SK-N-SH (cell line): ENCODE measurements around the gene DNAH3. TPM values are rescaled to one million over a fixed set of nuclear protein-coding genes. Genes with fewer than 3 reads are reported as not detected.

Experiments
- CTCF ChIA-PET: fragments of 300-600, 350-600 bp; formaldehyde crosslinking; extraction: SDS; loops from one replicate; lab custom pipeline; 2021; lab: Yijun Ruan, JAX
- POLR2A ChIA-PET: fragments of 350-600 bp; sonication (Branson Sonifier 250); formaldehyde crosslinking; extraction: SDS; loops from one replicate; lab custom pipeline; 2020; ENCODE audit warnings: antibody characterized with exemption, inconsistent platforms; lab: Yijun Ruan, JAX
- DNase-seq: peaks from one replicate; pipeline ENCODE4 v3.0.0; 2012
- H2AFZ ChIP-seq: fragments of 200-600 bp; sonication (generic); 2 replicates; pipeline ENCODE4 v1.8.1; 2016; ENCODE audit warnings: antibody characterized with exemption, mild to moderate bottlenecking, low read depth
- H3F3A ChIP-seq: fragments of 200-600 bp; sonication (generic); replicated peaks from 2 replicates; pipeline ENCODE3; 2016; ENCODE audit warnings: antibody characterized with exemption, mild to moderate bottlenecking; ENCODE audit not compliant: insufficient read depth
- H3K27ac ChIP-seq, 2 experiments: fragments of 200-500 bp in 1 of 2; fragments of 200-600 bp in 1 of 2; sonication (Bioruptor generic) in 1 of 2; sonication (generic), shearing (Covaris generic) in 1 of 2; 2 replicates each; pipeline versions ENCODE4 v1.5.1 to v1.6.1; 2014 to 2016; ENCODE audit warnings: low read depth in 2 of 2, inconsistent platforms in 1 of 2, low read length in 1 of 2, mild to moderate bottlenecking in 1 of 2, mixed read lengths in 1 of 2
- H3K27me3 ChIP-seq: fragments of 200-600 bp; sonication (generic), shearing (Covaris generic); 2 replicates; pipeline ENCODE4 v1.6.1; 2016; ENCODE audit warnings: mixed run types; ENCODE audit not compliant: insufficient read depth
- H3K36me3 ChIP-seq, 2 experiments: fragments of 200-500 bp in 1 of 2; fragments of 200-600 bp in 1 of 2; sonication (Bioruptor generic) in 1 of 2; sonication (generic) in 1 of 2; replicated peaks in 1 of 2; 2 replicates each; pipeline versions ENCODE3 to v1.5.1; 2014 to 2016; ENCODE audit warnings: low read length in 1 of 2, mild to moderate bottlenecking in 1 of 2; ENCODE audit not compliant: insufficient read depth in 2 of 2, control insufficient read depth in 1 of 2
- H3K4me1 ChIP-seq, 2 experiments: fragments of 200-500 bp in 1 of 2; fragments of 200-600 bp in 1 of 2; sonication (Bioruptor generic) in 1 of 2; sonication (generic), shearing (Covaris generic) in 1 of 2; 2 replicates each; pipeline versions ENCODE4 v1.5.1 to v1.6.1; 2014 to 2016; ENCODE audit warnings: low read depth in 1 of 2, low read length in 1 of 2, mixed run types in 1 of 2; ENCODE audit not compliant: insufficient read depth in 2 of 2, control insufficient read depth in 1 of 2
- H3K4me2 ChIP-seq: fragments of 200-600 bp; sonication (generic), shearing (Covaris generic); 2 replicates; pipeline ENCODE4 v1.6.1; 2017; ENCODE audit warnings: mixed run types
- H3K4me3 ChIP-seq, 2 experiments: fragments of 200-500 bp in 1 of 2; fragments of 200-600 bp in 1 of 2; sonication (Bioruptor generic) in 1 of 2; sonication (generic), shearing (Covaris generic) in 1 of 2; 2 replicates each; pipeline versions ENCODE4 v1.5.1 to v1.8.1; 2014 to 2016; ENCODE audit warnings: low read depth in 2 of 2, inconsistent platforms in 1 of 2, low read length in 1 of 2, mild to moderate bottlenecking in 1 of 2, mixed read lengths in 1 of 2, moderate library complexity in 1 of 2
- H3K79me2 ChIP-seq: fragments of 200-600 bp; sonication (generic); 2 replicates; pipeline ENCODE4 v1.8.1; 2017; ENCODE audit warnings: mild to moderate bottlenecking; ENCODE audit not compliant: insufficient read depth
- H3K9ac ChIP-seq: fragments of 200-600 bp; sonication (generic); 2 replicates; pipeline ENCODE4 v1.6.1; 2017; ENCODE audit warnings: mixed run types
- H3K9me2 ChIP-seq: fragments of 200-600 bp; sonication (generic); 2 replicates; pipeline ENCODE4 v1.6.1; 2017; ENCODE audit warnings: mixed run types
- H3K9me3 ChIP-seq: fragments of 200-600 bp; sonication (generic); 2 replicates; pipeline ENCODE4 v1.6.1; 2017; ENCODE audit warnings: mixed run types, mild to moderate bottlenecking, moderate library complexity
- H4K20me1 ChIP-seq: fragments of 200-600 bp; sonication (generic); 2 replicates; pipeline ENCODE4 v1.6.1; 2017; ENCODE audit warnings: mild to moderate bottlenecking, mixed run types; ENCODE audit not compliant: insufficient read depth
- CHD2 ChIP-seq: fragments of 150-350 bp; IDR thresholded peaks from 2 replicates; pipeline ENCODE4 v1.6.1; 2018; ENCODE audit warnings: low read length; ENCODE audit not compliant: partially characterized antibody
- EP300 ChIP-seq, 2 experiments: IDR thresholded peaks; 2 replicates each; pipeline versions ENCODE4 v1.4.0 to v1.6.1; 2012; ENCODE audit warnings: borderline replicate concordance in 1 of 2, low read depth in 1 of 2, low read length in 1 of 2
- EZH2phosphoT487 ChIP-seq: fragments of 200-600 bp; sonication (generic); IDR thresholded peaks from 2 replicates; pipeline ENCODE4 v1.6.1; 2017; ENCODE audit warnings: low read depth, mixed run types, mild to moderate bottlenecking, antibody characterized with exemption, moderate library complexity, borderline replicate concordance
- FOSL2 ChIP-seq: IDR thresholded peaks from 2 replicates; pipeline ENCODE4 v1.4.0; 2012; ENCODE audit warnings: low read depth, mild to moderate bottlenecking, moderate library complexity, borderline replicate concordance
- FOXM1 ChIP-seq: IDR thresholded peaks from 2 replicates; pipeline ENCODE4 v1.4.0; 2012; ENCODE audit warnings: low read depth, mild to moderate bottlenecking
- GABPA ChIP-seq: IDR thresholded peaks from 2 replicates; pipeline ENCODE4 v1.4.0; 2012; ENCODE audit warnings: low read depth, mild to moderate bottlenecking
- JUND ChIP-seq: IDR thresholded peaks from 2 replicates; pipeline ENCODE4 v1.4.0; 2012
- MAX ChIP-seq: IDR thresholded peaks from 2 replicates; pipeline ENCODE4 v1.4.0; 2012; ENCODE audit warnings: low read depth
- MXI1 ChIP-seq: IDR thresholded peaks from 2 replicates; pipeline ENCODE4 v1.6.1; 2012; ENCODE audit warnings: mild to moderate bottlenecking, low read depth, low read length, improper control_type of control experiment
- RCOR1 ChIP-seq: fragments of 150-350 bp; IDR thresholded peaks from 2 replicates; pipeline ENCODE4 v1.6.1; 2017; ENCODE audit warnings: antibody characterized with exemption, low read length
- REST ChIP-seq: IDR thresholded peaks from 2 replicates; pipeline ENCODE4 v1.6.1; 2012; ENCODE audit warnings: mild to moderate bottlenecking, low read depth, low read length, moderate library complexity
- RFX5 ChIP-seq: IDR thresholded peaks from 2 replicates; pipeline ENCODE4 v1.6.1; 2012; ENCODE audit warnings: mild to moderate bottlenecking, improper control_type of control experiment, low read length
- SMC3 ChIP-seq: IDR thresholded peaks from 2 replicates; pipeline ENCODE4 v1.6.1; 2012; ENCODE audit warnings: low read depth, low read length, improper control_type of control experiment
- TAF1 ChIP-seq: IDR thresholded peaks from 2 replicates; pipeline ENCODE4 v1.6.1; 2012; ENCODE audit warnings: low read depth, mild to moderate bottlenecking, low read length, moderate library complexity, borderline replicate concordance
- TCF12 ChIP-seq: IDR thresholded peaks from 2 replicates; pipeline ENCODE4 v1.4.0; 2012
- TEAD4 ChIP-seq: IDR thresholded peaks from 2 replicates; pipeline ENCODE4 v1.4.0; 2012; ENCODE audit warnings: mild to moderate bottlenecking, borderline replicate concordance; ENCODE audit not compliant: insufficient read depth
- USF2 ChIP-seq: fragments of 150-350 bp; IDR thresholded peaks from 2 replicates; pipeline ENCODE4 v1.6.1; 2017; ENCODE audit warnings: antibody characterized with exemption, low read length, low read depth, borderline replicate concordance
- YY1 ChIP-seq: IDR thresholded peaks from 2 replicates; pipeline ENCODE4 v1.4.0; 2012; ENCODE audit warnings: low read depth, mild to moderate bottlenecking
- WGBS: methylation state at CpG from one replicate; pipeline ENCODE4 v1.1.6; 2017; ENCODE audit warnings: low lambda C conversion rate; 5-methylcytosine and 5-hydroxymethylcytosine counted together
- polyA plus RNA-seq, 3 experiments: library from polyadenylated mRNA; depleted of rRNA; stranded (reverse); fragments of >200 nt; gene quantifications; 2 replicates each; pipeline ENCODE4 v1.2.3, GENCODE V29; 2012

The DNAH3 gene
- polyA plus RNA-seq, 1 of the 3 experiments (the other 2 are of a cell fraction) = not detected

- TF ChIP-seq USF2 = no peak
- TF ChIP-seq FOSL2 = no peak
- no peak for TF ChIP-seq TAF1
- TF ChIP-seq MXI1 = no peak
- no peak for TF ChIP-seq EZH2phosphoT487
- TF ChIP-seq, all 33 proteins: peak for 0
These were observed 252.7 kb downstream of the DNAH3 start (continued) for GRCh38 chr16:20897922-20898321.

DNA sequence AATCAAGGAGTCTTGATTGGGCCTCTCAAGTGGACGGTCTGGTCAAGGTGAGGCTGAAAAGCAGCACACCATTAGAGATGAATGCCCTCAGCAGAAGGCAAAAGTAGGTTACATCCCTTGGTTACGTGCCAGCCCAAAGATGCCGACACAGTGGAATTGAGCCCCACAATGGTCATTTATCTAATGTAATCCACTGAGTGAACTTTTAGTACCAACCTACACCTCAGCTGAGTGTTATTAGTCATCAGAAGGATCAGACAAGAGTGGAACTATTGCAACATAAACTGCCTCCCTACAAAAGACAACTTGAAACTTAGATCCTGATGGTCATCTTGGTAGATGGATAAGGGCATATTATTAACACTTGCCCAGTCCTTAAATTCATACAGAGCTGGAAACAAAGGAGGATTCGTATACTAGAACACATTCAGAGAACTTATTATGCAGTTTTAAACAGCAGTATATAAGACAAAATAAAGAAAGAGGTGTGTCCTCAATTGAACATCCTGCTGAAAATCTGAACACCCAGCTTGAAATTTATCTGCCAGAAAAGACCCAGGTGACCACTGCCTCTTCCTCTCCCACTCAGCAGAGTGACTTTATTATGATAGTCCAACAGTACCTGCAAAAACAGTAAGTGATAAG is 253.3 kb downstream of the DNAH3 start:
- no peak overlapping the region; the same call in 1 of the 2 replicates for H3K4me2 ChIP-seq
- DNase-seq = no peak
- H3K27ac ChIP-seq = no peak overlapping the region
- 96% methylated on average over 4 of the region's 4 CpGs for WGBS
- ChIA-PET POLR2A (interaction anchor here (0.6 kb wide), 1 partner anchor 50 kb away, joined by 3 read pairs; no protein-coding TSS in a partner anchor), CTCF (interaction anchor here (0.9 to 1.2 kb wide), 2 partner anchors 26 to 91 kb away, joined by 3 read pairs; partner anchors contain the start of genes ERI2 and REXO5)
- H3F3A ChIP-seq = no peaks in the 10 kb centered on the region
- no peak overlapping the region for H3K9ac ChIP-seq
- H3K9me3 ChIP-seq = no peaks in the 10 kb centered on the region
- H3K79me2 ChIP-seq = peaks cover 91% of the 10 kb centered on the region
- peaks cover 15% of the 10 kb centered on the region for H4K20me1 ChIP-seq
- no peaks in the 10 kb centered on the region for H3K27me3 ChIP-seq
- peaks cover 0 to 7% of the 10 kb centered on the region in 2 experiments; a peak in 3 of 4 replicates for H3K4me1 ChIP-seq
- TF ChIP-seq JUND (no peak), GABPA (no peak), RCOR1 (no peak), EP300 (IDR thresholded peaks at IDR 0.05; ENCODE audit: borderline replicate concordance in 1 of 2, low read depth in 1 of 2, low read length in 1 of 2) (no peak), RFX5 (no peak), YY1 (no peak), MAX (no peak)
- no peak overlapping the region for H2AFZ ChIP-seq
- H3K9me2 ChIP-seq = no peaks in the 10 kb centered on the region
- peaks cover 12 to 27% of the 10 kb centered on the region in 2 experiments for H3K36me3 ChIP-seq
- H3K4me3 ChIP-seq = no peak overlapping the region

DNA sequence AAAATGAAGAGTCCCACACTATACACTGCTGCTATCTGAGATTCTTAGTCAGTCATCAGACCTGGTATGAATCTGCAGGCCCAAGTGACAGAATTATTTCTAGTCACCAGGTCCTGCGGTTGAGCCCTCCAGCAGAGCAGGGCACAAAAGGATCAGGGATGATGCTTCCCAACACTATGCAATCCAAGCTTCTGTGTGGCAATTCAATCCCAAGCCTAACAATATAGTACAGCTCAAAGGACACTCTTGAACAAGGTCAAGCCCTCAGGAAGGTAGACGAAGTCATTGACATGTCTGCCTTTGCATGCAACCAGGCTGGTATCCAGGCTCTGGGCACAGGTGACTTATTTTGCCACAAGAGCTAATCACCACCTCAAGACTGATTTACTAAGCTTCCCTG is 256.3 kb downstream of the DNAH3 start:
- CTCF ChIA-PET = no interaction called here
- WGBS = 77% methylated on average over 2 of the region's 2 CpGs

More for the DNA sequence above, 256.3 kb downstream of the DNAH3 start:
- Histone ChIP-seq H3K79me2 (peaks cover 100% of the 10 kb centered on the region), H3K4me3 (no peak overlapping the region), H2AFZ (no peak overlapping the region), H3F3A (no peaks in the 10 kb centered on the region), H3K9me3 (no peaks in the 10 kb centered on the region), H3K9me2 (no peaks in the 10 kb centered on the region), H4K20me1 (peaks cover 15% of the 10 kb centered on the region), H3K27me3 (no peaks in the 10 kb centered on the region), H3K27ac (no peak overlapping the region), H3K4me2 (no peak overlapping the region), H3K4me1 (peaks cover 0 to 5% of the 10 kb centered on the region in 2 experiments; a peak in 3 of 4 replicates), H3K9ac (no peak overlapping the region), H3K36me3 (peaks cover 12 to 30% of the 10 kb centered on the region in 2 experiments)
- TF ChIP-seq FOSL2 (no peak), TCF12 (no peak), TAF1 (no peak), EP300 (IDR thresholded peaks at IDR 0.05; ENCODE audit: borderline replicate concordance in 1 of 2, low read depth in 1 of 2, low read length in 1 of 2) (no peak), CHD2 (no peak), SMC3 (no peak), FOXM1 (no peak), JUND (no peak), MXI1 (no peak), USF2 (no peak), TEAD4 (no peak), REST (no peak)
- DNase-seq = no peak
- POLR2A ChIA-PET = no interaction called here
